Fibroblast of lung (primary cell): Measurements from ENCODE around the gene DNAH5. TPM values are rescaled to one million over a fixed set of nuclear protein-coding genes. Genes with fewer than 3 reads are reported as not detected.

Source experiments
- DNase-seq, 2 donors: peaks; one replicate each; pipeline versions ENCODE4 v3.0.0 to v3.0.0-alpha.2; 2010; ENCODE audit warnings: low read depth in 2 of 2
- H2AFZ ChIP-seq: 2 replicates; pipeline ENCODE4 v1.5.1; 2012; ENCODE audit warnings: low read length, control low read depth, inconsistent platforms
- H3K27ac ChIP-seq: 2 replicates; pipeline ENCODE4 v1.5.1; 2011; ENCODE audit warnings: low read length, control low read depth; ENCODE audit not compliant: insufficient read depth
- H3K27me3 ChIP-seq: 2 replicates; pipeline ENCODE4 v1.5.1; 2011; ENCODE audit warnings: mild to moderate bottlenecking, low read length; ENCODE audit not compliant: control insufficient read depth, insufficient read depth
- H3K36me3 ChIP-seq: 2 replicates; pipeline ENCODE4 v1.5.1; 2011; ENCODE audit warnings: low read length; ENCODE audit not compliant: control insufficient read depth, insufficient read depth
- H3K4me1 ChIP-seq: 2 replicates; pipeline ENCODE4 v1.5.1; 2011; ENCODE audit warnings: low read length; ENCODE audit not compliant: control insufficient read depth, insufficient read depth; ENCODE audit errors: extremely low read depth
- H3K4me2 ChIP-seq: 2 replicates; pipeline ENCODE4 v1.5.1; 2011; ENCODE audit warnings: low read length, control low read depth; ENCODE audit not compliant: insufficient read depth; ENCODE audit errors: extremely low read depth
- H3K4me3 ChIP-seq, 4 experiments: fragments of 200-600 bp in 1 of 4; sonication (generic) in 1 of 4; replicated peaks in 1 of 4; 2 replicates each; pipeline ENCODE4 v1.5.1; 2011 to 2016; ENCODE audit warnings: low read length in 4 of 4, low read depth in 3 of 4, mild to moderate bottlenecking in 3 of 4, control low read depth in 2 of 4, inconsistent platforms in 1 of 4, mixed read lengths in 1 of 4; ENCODE audit not compliant: insufficient read depth in 1 of 4; ENCODE audit errors: control extremely low read depth in 1 of 4
- H3K79me2 ChIP-seq: 2 replicates; pipeline ENCODE4 v1.5.1; 2012; ENCODE audit warnings: mild to moderate bottlenecking, low read length, inconsistent platforms; ENCODE audit not compliant: control insufficient read depth, insufficient read depth
- H3K9ac ChIP-seq: 2 replicates; pipeline ENCODE4 v1.5.1; 2011; ENCODE audit warnings: mild to moderate bottlenecking, low read length, control low read depth; ENCODE audit not compliant: insufficient read depth
- H3K9me3 ChIP-seq: 2 replicates; pipeline ENCODE4 v1.5.1; 2012; ENCODE audit warnings: low read depth, low read length; ENCODE audit not compliant: control insufficient read depth, insufficient read depth
- H4K20me1 ChIP-seq: 2 replicates; pipeline ENCODE4 v1.5.1; 2011; ENCODE audit warnings: low read length; ENCODE audit not compliant: control insufficient read depth, insufficient read depth; ENCODE audit errors: extremely low read depth
- EZH2 ChIP-seq: IDR thresholded peaks from 2 replicates; pipeline ENCODE4 v1.5.1; 2012; ENCODE audit warnings: low read length, control low read depth, mild to moderate bottlenecking; ENCODE audit errors: missing control alignments
- polyA plus RNA-seq, 2 donors: library from polyadenylated mRNA; depleted of rRNA in 1 of 2; stranded (reverse) in 1 of 2; unstranded in 1 of 2; fragments of >200 nt; gene quantifications; 2 replicates each; pipeline ENCODE4 v1.2.1, GENCODE V29; 2011 to 2012; ENCODE audit warnings: missing spikeins in 1 of 2
- total RNA-seq: library from RNA; depleted of rRNA; stranded (reverse); fragments of >200 nt; gene quantifications from 2 replicates; pipeline ENCODE4 v1.2.1, GENCODE V29; 2014
- TF ChIP-seq, protein P1 (sequence below), 2 donors: IDR thresholded peaks in 1 of 2; conservative IDR thresholded peaks in 1 of 2; 1 replicate in 1 of 2; 2 replicates in 1 of 2; pipeline ENCODE4 v1.5.1; 2011 to 2012; ENCODE audit warnings: low read length in 2 of 2, control low read depth in 1 of 2, inconsistent platforms in 1 of 2, low read depth in 1 of 2, mild to moderate bottlenecking in 1 of 2

Gene DNAH5
- total and polyA plus RNA-seq, 2 donors (not counting 1 experiment from before 2014, with no cell fraction given) = 2.1 to 3.1 TPM

DNA sequence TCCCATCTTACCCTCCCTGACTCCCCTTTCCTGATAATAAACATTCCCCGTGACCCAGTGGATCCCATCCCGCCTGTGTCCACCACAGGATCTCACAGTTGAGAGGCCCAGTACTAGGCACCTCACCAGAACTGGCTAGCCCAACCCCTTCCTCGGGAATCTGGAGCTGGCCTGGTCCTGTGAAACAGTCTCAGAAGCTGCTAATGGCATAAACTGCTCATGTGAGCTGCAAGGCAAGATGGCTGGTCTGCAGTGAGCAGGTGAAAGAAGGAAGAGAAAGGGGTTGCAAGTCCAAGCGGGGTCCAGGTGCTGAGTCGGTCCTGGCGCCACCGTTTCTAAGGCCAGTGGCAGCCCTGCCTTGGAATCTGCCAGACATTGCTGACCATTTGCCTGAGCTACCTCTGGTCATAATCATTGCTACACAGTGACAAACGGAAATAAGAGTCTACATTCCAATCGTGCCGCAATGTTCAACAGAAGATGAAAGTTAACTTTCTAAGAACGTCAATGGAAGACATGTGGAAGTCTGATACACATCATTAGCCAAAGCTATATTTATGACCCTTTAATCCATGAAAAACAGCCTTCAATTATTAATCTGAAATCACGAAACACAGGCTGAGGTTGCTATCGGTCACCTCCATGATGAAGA is 33.7 kb downstream of the DNAH5 start:
- no peak for DNase-seq
- no peaks in the 10 kb centered on the region for H3K36me3 ChIP-seq
- no peak overlapping the region for H3K4me2 ChIP-seq
- H3K9ac ChIP-seq = no peak overlapping the region
- TF ChIP-seq, protein P1, sequence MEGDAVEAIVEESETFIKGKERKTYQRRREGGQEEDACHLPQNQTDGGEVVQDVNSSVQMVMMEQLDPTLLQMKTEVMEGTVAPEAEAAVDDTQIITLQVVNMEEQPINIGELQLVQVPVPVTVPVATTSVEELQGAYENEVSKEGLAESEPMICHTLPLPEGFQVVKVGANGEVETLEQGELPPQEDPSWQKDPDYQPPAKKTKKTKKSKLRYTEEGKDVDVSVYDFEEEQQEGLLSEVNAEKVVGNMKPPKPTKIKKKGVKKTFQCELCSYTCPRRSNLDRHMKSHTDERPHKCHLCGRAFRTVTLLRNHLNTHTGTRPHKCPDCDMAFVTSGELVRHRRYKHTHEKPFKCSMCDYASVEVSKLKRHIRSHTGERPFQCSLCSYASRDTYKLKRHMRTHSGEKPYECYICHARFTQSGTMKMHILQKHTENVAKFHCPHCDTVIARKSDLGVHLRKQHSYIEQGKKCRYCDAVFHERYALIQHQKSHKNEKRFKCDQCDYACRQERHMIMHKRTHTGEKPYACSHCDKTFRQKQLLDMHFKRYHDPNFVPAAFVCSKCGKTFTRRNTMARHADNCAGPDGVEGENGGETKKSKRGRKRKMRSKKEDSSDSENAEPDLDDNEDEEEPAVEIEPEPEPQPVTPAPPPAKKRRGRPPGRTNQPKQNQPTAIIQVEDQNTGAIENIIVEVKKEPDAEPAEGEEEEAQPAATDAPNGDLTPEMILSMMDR (conservative IDR thresholded peaks at IDR 0.05 in 1 of 2, IDR thresholded peaks at IDR 0.05 in 1 of 2; ENCODE audit: low read depth in 1 of 2, low read length in 2 of 2) = no peak
- TF ChIP-seq EZH2 = no peak
- no peaks in the 10 kb centered on the region for H3K27me3 ChIP-seq
- no peak overlapping the region for H3K4me3 ChIP-seq
- H4K20me1 ChIP-seq = no peaks in the 10 kb centered on the region
- no peak overlapping the region for H3K27ac ChIP-seq
- no peaks in the 10 kb centered on the region for H3K79me2 ChIP-seq
- H3K4me1 ChIP-seq = no peaks in the 10 kb centered on the region
- no peaks in the 10 kb centered on the region for H3K9me3 ChIP-seq
- H2AFZ ChIP-seq = no peak overlapping the region

DNA sequence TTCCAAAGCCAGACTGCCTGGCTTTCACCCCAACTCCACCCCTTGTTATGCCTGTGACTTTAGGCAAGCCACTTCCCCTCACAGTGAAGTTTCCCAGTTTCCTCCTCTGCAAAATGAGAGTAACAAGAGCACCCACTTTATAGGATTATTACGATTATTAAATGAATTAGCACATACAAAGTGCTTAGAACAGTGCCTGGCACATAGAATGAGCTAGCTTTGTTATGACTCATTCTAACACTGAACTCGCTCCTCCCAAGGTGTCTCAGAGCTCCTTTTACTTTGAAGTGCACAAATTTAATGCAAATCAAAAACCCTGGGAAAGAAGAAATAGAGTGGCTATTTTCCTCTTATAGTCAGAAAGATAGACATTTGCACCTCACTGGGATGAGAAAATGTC is 34.3 kb downstream of the DNAH5 start:
- Histone ChIP-seq H3K27ac (no peak overlapping the region), H4K20me1 (no peaks in the 10 kb centered on the region), H3K27me3 (no peaks in the 10 kb centered on the region), H3K4me1 (no peaks in the 10 kb centered on the region), H3K9me3 (no peaks in the 10 kb centered on the region), H3K79me2 (no peaks in the 10 kb centered on the region), H3K9ac (no peak overlapping the region), H3K4me2 (no peak overlapping the region), H3K4me3 (no peak overlapping the region), H2AFZ (no peak overlapping the region), H3K36me3 (no peaks in the 10 kb centered on the region)
- TF ChIP-seq, protein P1 (conservative IDR thresholded peaks at IDR 0.05 in 1 of 2, IDR thresholded peaks at IDR 0.05 in 1 of 2; ENCODE audit: low read depth in 1 of 2, low read length in 2 of 2) = no peak
- TF ChIP-seq EZH2 = no peak
- no peak for DNase-seq

DNA sequence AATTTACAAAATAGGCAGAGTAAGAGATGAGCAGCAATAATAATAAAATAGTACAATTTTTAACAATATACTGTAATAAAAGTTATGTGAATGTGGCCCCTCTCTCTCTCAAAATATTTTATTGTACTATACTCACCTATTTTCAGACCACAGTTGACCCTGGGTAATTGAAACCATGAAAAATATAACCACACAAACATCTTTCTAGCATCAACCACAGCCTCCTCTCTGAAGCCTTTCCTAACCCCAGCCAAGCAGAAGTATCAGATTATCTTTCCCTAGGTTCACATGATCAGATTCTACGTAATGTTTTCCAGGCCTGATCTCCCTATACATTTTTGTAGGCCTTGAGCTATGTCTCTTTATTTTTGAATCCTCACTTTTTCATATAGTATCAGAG is 35.2 kb downstream of the DNAH5 start:
- H2AFZ ChIP-seq = no peak overlapping the region
- H3K27ac ChIP-seq = no peak overlapping the region
- no peaks in the 10 kb centered on the region for H3K36me3 ChIP-seq
- H3K4me1 ChIP-seq = no peaks in the 10 kb centered on the region
- H3K27me3 ChIP-seq = no peaks in the 10 kb centered on the region
- H3K9ac ChIP-seq = no peak overlapping the region
- H3K4me3 ChIP-seq = no peak overlapping the region
- H3K79me2 ChIP-seq = no peaks in the 10 kb centered on the region
- H4K20me1 ChIP-seq = no peaks in the 10 kb centered on the region
- no peak for DNase-seq
- no peaks in the 10 kb centered on the region for H3K9me3 ChIP-seq
- no peak overlapping the region for H3K4me2 ChIP-seq
- TF ChIP-seq, protein P1 (conservative IDR thresholded peaks at IDR 0.05 in 1 of 2, IDR thresholded peaks at IDR 0.05 in 1 of 2; ENCODE audit: low read depth in 1 of 2, low read length in 2 of 2) = no peak
- no peak for TF ChIP-seq EZH2
